AG04449 (cell line): ENCODE results near the gene PRTG.

Source experiments
- CTCF ChIA-PET: fragments of 350-600 bp; formaldehyde crosslinking; extraction: SDS; loops from one replicate; lab custom pipeline; 2021; ENCODE audit warnings: antibody characterized with exemption; lab: Yijun Ruan, JAX
- POLR2A ChIA-PET: fragments of 400-600, 350-600 bp; formaldehyde crosslinking; extraction: SDS; loops from one replicate; lab custom pipeline; 2020; ENCODE audit warnings: antibody characterized with exemption, inconsistent platforms; lab: Yijun Ruan, JAX
- DNase-seq: peaks from one replicate; pipeline ENCODE4 v3.0.0-alpha.2; 2010; ENCODE audit warnings: low read depth, low spot score
- H3K4me3 ChIP-seq: 2 replicates; pipeline ENCODE4 v1.5.1; 2011; ENCODE audit warnings: low read depth, mild to moderate bottlenecking, control low read depth, low read length
- TF ChIP-seq, protein P1 (sequence below): IDR thresholded peaks from one replicate; pipeline ENCODE4 v1.5.1; 2011; ENCODE audit warnings: mild to moderate bottlenecking, moderate library complexity, low read length, control low read depth, inconsistent platforms; ENCODE audit not compliant: insufficient read depth; ENCODE audit errors: missing control alignments

Gene PRTG

DNA sequence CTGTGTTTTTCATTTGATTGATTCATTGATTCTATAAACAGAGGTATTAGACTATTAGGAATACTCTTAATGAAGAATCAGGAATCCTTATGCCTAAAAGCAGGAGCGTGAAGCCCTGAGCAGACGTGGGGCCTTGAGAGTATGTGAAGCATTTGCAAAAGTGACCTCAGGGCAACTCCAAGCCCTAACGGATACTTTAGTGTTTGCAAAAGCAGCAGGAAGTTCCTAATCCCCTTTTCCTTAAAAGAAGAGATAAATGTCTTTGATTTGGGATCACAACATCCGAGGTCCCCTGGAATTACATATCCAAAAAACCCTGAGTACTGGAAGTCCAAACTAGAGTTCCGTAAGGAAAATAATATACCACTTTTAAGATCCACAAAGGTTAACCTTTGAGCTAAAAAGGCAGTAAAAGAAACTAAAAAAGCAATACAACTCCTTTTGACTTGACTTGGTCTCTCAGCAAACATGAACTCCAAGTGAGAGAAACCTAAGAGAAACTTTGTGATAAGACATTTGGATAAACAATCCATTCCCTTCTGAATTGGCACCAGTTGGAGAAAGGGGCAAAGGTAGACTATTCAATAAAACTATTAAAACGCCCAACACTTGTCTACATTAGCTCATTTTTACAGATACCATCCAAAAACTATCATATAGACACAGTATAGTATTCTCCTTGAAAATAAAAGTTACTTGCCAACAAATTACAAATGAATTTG is 27.4 kb downstream of the PRTG start:
- no peak overlapping the region for H3K4me3 ChIP-seq
- CTCF ChIA-PET, result interaction anchor here (0.9 kb wide), 1 partner anchor 10 kb away, joined by 3 read pairs; no protein-coding TSS in a partner anchor
- TF ChIP-seq, protein P1, sequence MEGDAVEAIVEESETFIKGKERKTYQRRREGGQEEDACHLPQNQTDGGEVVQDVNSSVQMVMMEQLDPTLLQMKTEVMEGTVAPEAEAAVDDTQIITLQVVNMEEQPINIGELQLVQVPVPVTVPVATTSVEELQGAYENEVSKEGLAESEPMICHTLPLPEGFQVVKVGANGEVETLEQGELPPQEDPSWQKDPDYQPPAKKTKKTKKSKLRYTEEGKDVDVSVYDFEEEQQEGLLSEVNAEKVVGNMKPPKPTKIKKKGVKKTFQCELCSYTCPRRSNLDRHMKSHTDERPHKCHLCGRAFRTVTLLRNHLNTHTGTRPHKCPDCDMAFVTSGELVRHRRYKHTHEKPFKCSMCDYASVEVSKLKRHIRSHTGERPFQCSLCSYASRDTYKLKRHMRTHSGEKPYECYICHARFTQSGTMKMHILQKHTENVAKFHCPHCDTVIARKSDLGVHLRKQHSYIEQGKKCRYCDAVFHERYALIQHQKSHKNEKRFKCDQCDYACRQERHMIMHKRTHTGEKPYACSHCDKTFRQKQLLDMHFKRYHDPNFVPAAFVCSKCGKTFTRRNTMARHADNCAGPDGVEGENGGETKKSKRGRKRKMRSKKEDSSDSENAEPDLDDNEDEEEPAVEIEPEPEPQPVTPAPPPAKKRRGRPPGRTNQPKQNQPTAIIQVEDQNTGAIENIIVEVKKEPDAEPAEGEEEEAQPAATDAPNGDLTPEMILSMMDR, result no peak
- POLR2A ChIA-PET, result no interaction called here
- DNase-seq, result no peak

DNA sequence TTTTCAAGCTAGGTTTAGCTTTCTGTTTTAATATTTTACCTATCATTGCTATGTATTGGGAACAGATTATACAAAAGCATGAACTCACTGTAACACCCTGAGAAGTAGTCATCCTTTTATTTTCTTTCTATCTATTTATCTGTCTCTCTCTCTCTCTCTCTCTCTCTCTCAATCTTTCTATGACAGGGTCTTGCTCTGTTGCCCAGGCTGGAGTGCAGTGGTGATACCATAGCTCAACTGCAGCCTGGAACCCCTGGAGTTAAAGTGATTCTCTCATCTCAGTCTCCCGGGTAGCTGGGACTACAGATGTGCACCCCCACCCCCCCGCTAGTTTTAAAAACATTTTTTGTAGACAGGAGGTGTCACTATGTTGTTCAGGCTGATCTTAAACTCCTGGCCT is 28.9 kb downstream of the PRTG start:
- H3K4me3 ChIP-seq, result no peak overlapping the region
- TF ChIP-seq, protein P1, result no peak
- DNase-seq, result no peak
- POLR2A ChIA-PET, result no interaction called here
- CTCF ChIA-PET, result no interaction called here

GRCh38 chr15:55712363-55712762 is 30.6 kb downstream of the PRTG start:
- TF ChIP-seq, protein P1, result no peak
- no peak for DNase-seq
- no peak overlapping the region for H3K4me3 ChIP-seq
- ChIA-PET CTCF (no interaction called here), POLR2A (no interaction called here)

- POLR2A ChIA-PET, result no interaction called here
- CTCF ChIA-PET, result no interaction called here
- TF ChIP-seq, protein P1, result no peak
- H3K4me3 ChIP-seq, result no peak overlapping the region
- no peak for DNase-seq
Observed at GRCh38 chr15:55710286-55710685, 32.7 kb downstream of the PRTG start.

DNA sequence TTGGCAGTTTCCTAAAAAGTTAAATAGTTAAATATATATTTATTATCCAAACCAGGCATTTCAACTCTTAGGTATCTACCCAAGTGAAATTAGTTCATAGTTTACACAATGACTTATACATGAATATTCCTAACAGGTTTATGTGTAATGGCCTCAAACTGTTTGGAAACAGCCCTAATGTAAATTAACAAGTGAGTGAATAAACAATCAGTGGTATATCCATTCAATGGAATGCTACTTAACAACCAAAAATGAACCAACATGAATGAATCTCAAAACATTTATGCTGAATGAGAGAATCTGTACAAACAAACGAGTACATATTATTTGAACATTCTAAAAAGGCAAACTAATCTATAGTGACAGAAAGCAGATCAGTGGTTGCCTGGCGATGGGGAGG is 33.5 kb downstream of the PRTG start:
- ChIA-PET POLR2A (no interaction called here), CTCF (no interaction called here)
- TF ChIP-seq, protein P1, result no peak
- no peak for DNase-seq
- no peak overlapping the region for H3K4me3 ChIP-seq

DNA sequence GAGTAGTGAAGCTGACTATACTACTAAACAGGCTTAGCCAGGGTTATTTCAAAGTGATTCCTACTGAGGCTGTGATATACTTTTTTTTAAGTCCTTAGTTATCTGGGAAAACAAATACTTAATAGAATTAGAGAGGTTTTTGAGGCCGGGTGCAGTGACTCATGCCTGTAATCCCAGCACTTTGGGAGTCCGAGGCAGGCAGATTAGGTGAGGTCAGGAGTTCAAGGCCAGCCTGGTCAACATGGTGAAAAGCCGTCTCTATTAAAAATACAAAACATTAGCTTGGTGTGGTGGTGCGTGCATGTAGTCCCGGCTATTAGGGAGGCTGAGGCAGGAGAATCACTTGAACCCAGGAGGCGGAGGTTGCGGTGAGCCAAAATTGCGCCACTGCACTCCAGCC is 34.2 kb downstream of the PRTG start:
- H3K4me3 ChIP-seq, result no peak overlapping the region
- ChIA-PET POLR2A (no interaction called here), CTCF (no interaction called here)
- TF ChIP-seq, protein P1, result no peak
- DNase-seq, result no peak
